ENCODE measurements around the gene EBF4.

The EBF4 gene

GRCh38 chr20:2699775-2700413 lies 7.3 kb downstream of the EBF4 start:
- DNase-seq (ENCODE audit: extremely low read depth in 1 of 2, low read depth in 1 of 2) = no peak

- DNase-seq (ENCODE audit: extremely low read depth in 1 of 2, low read depth in 1 of 2) = no peak
These were observed 8.5 kb downstream of the EBF4 start for GRCh38 chr20:2700913-2701620.

GRCh38 chr20:2701671-2702081 lies 9.1 kb downstream of the EBF4 start:
- DNase-seq (ENCODE audit: extremely low read depth in 1 of 2, low read depth in 1 of 2) = no peak

GRCh38 chr20:2703716-2704475 lies 11.3 kb downstream of the EBF4 start:
- no peak for DNase-seq (ENCODE audit: extremely low read depth in 1 of 2, low read depth in 1 of 2)

- DNase-seq (ENCODE audit: extremely low read depth in 1 of 2, low read depth in 1 of 2) = no peak
These were observed 13.5 kb downstream of the EBF4 start for GRCh38 chr20:2705931-2706645.

GRCh38 chr20:2706688-2707352 lies 14.2 kb downstream of the EBF4 start:
- DNase-seq (ENCODE audit: extremely low read depth in 1 of 2, low read depth in 1 of 2) = no peak

- DNase-seq (ENCODE audit: extremely low read depth in 1 of 2, low read depth in 1 of 2) = no peak
These were observed 14.9 kb downstream of the EBF4 start for GRCh38 chr20:2707353-2708072.

- no peak for DNase-seq (ENCODE audit: extremely low read depth in 1 of 2, low read depth in 1 of 2)
These were observed 15.5 kb downstream of the EBF4 start for GRCh38 chr20:2708073-2708415.

- DNase-seq (ENCODE audit: extremely low read depth in 1 of 2, low read depth in 1 of 2) = no peak
These were observed 16.1 kb downstream of the EBF4 start for GRCh38 chr20:2708665-2709064.

GRCh38 chr20:2709205-2709981 lies 16.8 kb downstream of the EBF4 start:
- DNase-seq (ENCODE audit: extremely low read depth in 1 of 2, low read depth in 1 of 2) = no peak

GRCh38 chr20:2713285-2713684 lies 20.7 kb downstream of the EBF4 start:
- no peak for DNase-seq (ENCODE audit: extremely low read depth in 1 of 2, low read depth in 1 of 2)

- no peak for DNase-seq (ENCODE audit: extremely low read depth in 1 of 2, low read depth in 1 of 2)
These were observed 36.7 kb downstream of the EBF4 start for GRCh38 chr20:2729251-2729713.

GRCh38 chr20:2729791-2730190 lies 37.2 kb downstream of the EBF4 start:
- DNase-seq (ENCODE audit: extremely low read depth in 1 of 2, low read depth in 1 of 2) = no peak

- no peak for DNase-seq (ENCODE audit: extremely low read depth in 1 of 2, low read depth in 1 of 2)
These were observed 42.3 kb downstream of the EBF4 start for GRCh38 chr20:2734899-2735298.

GRCh38 chr20:2736441-2736840 lies 43.9 kb downstream of the EBF4 start:
- DNase-seq (ENCODE audit: extremely low read depth in 1 of 2, low read depth in 1 of 2) = no peak

GRCh38 chr20:2738331-2739041 lies 45.9 kb downstream of the EBF4 start:
- DNase-seq (ENCODE audit: extremely low read depth in 1 of 2, low read depth in 1 of 2) = no peak

GRCh38 chr20:2739042-2739398 lies 46.4 kb downstream of the EBF4 start:
- no peak for DNase-seq (ENCODE audit: extremely low read depth in 1 of 2, low read depth in 1 of 2)

GRCh38 chr20:2740702-2741101 lies 48.1 kb downstream of the EBF4 start:
- DNase-seq (ENCODE audit: extremely low read depth in 1 of 2, low read depth in 1 of 2) = no peak

- no peak for DNase-seq (ENCODE audit: extremely low read depth in 1 of 2, low read depth in 1 of 2)
These were observed 48.9 kb downstream of the EBF4 start for GRCh38 chr20:2741463-2741862.

Measured in activated CD8-positive, alpha-beta memory T cell treated with anti-CD3 and anti-CD28 coated beads for 1 hour (primary cell).